Esophagus (tissue), 2 donors: ENCODE data around the gene TBC1D8. TPM values are rescaled to one million over a fixed set of nuclear protein-coding genes. Genes with fewer than 3 reads are reported as not detected.
"Not testable (repeated sequence)": the region's sequence is repeated elsewhere in the genome, so short reads cannot be mapped to it uniquely, and the experiment has no call there.

ENCODE experiments used
- H3K27ac ChIP-seq, 2 donors: one replicate each; pipeline ENCODE4 v1.5.1; 2013; ENCODE audit warnings: low read depth in 2 of 2, mild to moderate bottlenecking in 2 of 2, inconsistent platforms in 1 of 2, low read length in 1 of 2, moderate library complexity in 1 of 2
- H3K27me3 ChIP-seq, 2 donors: one replicate each; pipeline ENCODE4 v1.6.1; 2013; ENCODE audit warnings: low read length in 2 of 2, control low read depth in 1 of 2, mild to moderate bottlenecking in 1 of 2; ENCODE audit not compliant: insufficient read depth in 2 of 2, control insufficient read depth in 1 of 2
- H3K36me3 ChIP-seq, 2 donors: one replicate each; pipeline ENCODE4 v1.6.1; 2013; ENCODE audit warnings: low read length in 1 of 2; ENCODE audit not compliant: control insufficient read depth in 2 of 2, insufficient read depth in 2 of 2
- H3K4me1 ChIP-seq, 2 donors: one replicate each; pipeline ENCODE4 v1.6.1; 2013; ENCODE audit warnings: low read length in 1 of 2; ENCODE audit not compliant: control insufficient read depth in 2 of 2, insufficient read depth in 2 of 2
- H3K4me3 ChIP-seq, 2 donors: one replicate each; pipeline ENCODE4 v1.5.1; 2013; ENCODE audit warnings: low read length in 2 of 2, mild to moderate bottlenecking in 2 of 2, low read depth in 1 of 2, moderate library complexity in 1 of 2
- H3K9me3 ChIP-seq, 2 donors: one replicate each; pipeline ENCODE4 v1.6.1; 2013; ENCODE audit warnings: mild to moderate bottlenecking in 2 of 2, low read depth in 1 of 2, low read length in 1 of 2, moderate library complexity in 1 of 2; ENCODE audit not compliant: control insufficient read depth in 2 of 2, insufficient read depth in 1 of 2
- WGBS, 2 donors: extraction: QIAGEN DNeasy Blood & Tissue Kit; methylation state at CpG; one replicate each; pipeline ENCODE4 v1.1.7; 2013; 5-methylcytosine and 5-hydroxymethylcytosine counted together
- polyA plus RNA-seq, 2 donors: library from polyadenylated mRNA; stranded (reverse); fragments of 200-250 nt; gene quantifications; one replicate each; pipeline ENCODE4 v1.2.3, GENCODE V29; 2013
- donor health status: healthy with polysubstance abuse.
- donor health status: Bipolar disorder and iron deficiency.

TBC1D8 gene
- polyA plus RNA-seq, 2 donors, result 13.3 to 19.4 TPM

GRCh38 chr2:101058386-101058785 is 92.8 kb downstream of the TBC1D8 start:
- Histone ChIP-seq H3K4me1 (no peaks in the 10 kb centered on the region), H3K36me3 (peaks cover 8 to 10% of the 10 kb centered on the region in 2 donors), H3K9me3 (no peaks in the 10 kb centered on the region), H3K27me3 (no peaks in the 10 kb centered on the region), H3K4me3 (no peak overlapping the region), H3K27ac (no peak overlapping the region)
- WGBS, 2 donors, result 93% methylated on average over 3 of the region's 3 CpGs

DNA sequence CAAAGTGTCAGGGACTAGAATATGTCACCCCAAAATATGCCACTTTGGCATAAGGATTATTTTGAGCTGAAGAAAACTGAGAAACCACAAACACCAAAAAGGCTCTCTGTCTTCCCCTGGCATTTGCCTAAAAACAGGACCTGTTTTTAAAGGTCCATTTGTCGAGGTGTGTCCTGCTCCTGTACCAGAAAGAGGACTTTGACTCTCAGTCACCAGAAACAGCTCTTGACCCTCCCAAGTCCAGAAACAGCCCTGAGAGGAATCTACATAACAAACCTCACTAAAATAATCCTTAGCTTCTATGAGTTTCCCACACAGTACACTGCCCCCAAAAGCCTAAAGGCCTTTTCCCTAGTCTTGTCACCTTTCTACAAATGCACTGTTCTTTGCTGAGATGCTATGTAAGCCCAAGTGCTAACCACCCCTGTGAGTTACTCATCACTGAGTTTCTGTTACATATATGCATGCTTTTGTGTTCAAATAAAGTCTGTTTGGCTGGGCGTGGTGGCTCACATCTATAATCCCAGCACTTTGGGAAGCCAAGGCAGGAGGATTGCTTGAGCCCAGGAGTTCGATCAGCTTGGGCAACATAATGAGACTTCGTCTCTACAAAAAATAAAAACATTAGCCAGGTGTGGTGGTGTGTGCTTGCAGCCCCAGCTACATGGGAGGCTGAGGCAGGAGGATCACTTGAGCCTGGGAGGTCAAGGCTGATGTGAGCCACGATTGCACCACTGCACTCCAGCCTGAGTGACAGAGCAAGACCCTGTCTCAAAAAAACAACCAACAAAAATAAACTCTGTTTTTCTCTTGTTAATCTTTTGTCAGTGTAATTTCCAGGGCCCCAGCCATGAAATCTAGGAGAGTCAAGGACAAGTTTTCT is 93.9 kb downstream of the TBC1D8 start:
- Histone ChIP-seq H3K4me3 (no peak overlapping the region), H3K27me3 (no peaks in the 10 kb centered on the region), H3K27ac (no peak overlapping the region), H3K4me1 (no peaks in the 10 kb centered on the region), H3K36me3 (peaks cover 8 to 10% of the 10 kb centered on the region in 2 donors), H3K9me3 (no peaks in the 10 kb centered on the region)
- 78 to 84% methylated on average over 5 of the region's 5 CpGs for WGBS, 2 donors

GRCh38 chr2:101053117-101053516 is 98.1 kb downstream of the TBC1D8 start:
- Histone ChIP-seq H3K9me3 (no peaks in the 10 kb centered on the region), H3K4me1 (peaks cover 0 to 2% of the 10 kb centered on the region in 2 donors), H3K27me3 (no peaks in the 10 kb centered on the region), H3K27ac (peak overlapping the region in 1 of 2 donors; percentile 10), H3K36me3 (peaks cover 8 to 10% of the 10 kb centered on the region in 2 donors), H3K4me3 (no peak overlapping the region)
- WGBS, 2 donors, result 63 to 69% methylated on average over 3 of the region's 3 CpGs

DNA sequence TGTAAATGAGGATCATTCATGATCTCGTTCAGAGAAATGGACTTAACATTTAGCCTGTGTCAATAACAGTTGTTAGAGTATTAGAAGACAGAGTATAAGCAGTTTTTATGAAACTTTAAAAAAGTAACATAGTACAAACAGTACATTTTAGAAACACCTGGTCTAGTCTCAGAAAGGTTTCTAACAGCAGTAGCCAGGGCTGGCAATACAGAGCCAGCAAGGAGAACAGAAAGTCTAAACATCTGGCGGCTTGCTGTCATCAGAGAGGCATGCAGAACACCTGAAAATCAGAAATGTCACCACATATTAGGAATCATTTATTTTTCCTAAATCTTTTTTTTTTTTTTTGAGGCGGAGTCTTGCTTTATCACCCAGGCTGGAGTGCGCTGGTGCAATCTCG is 99.0 kb downstream of the TBC1D8 start:
- Histone ChIP-seq H3K9me3 (no peaks in the 10 kb centered on the region), H3K36me3 (peaks cover 8 to 9% of the 10 kb centered on the region in 2 donors), H3K27me3 (no peaks in the 10 kb centered on the region), H3K4me1 (peaks cover 2 to 9% of the 10 kb centered on the region in 2 donors), H3K27ac (no peak overlapping the region), H3K4me3 (no peak overlapping the region)
- WGBS, 2 donors, result 94 to 95% methylated on average over 4 to 5 of the region's 5 CpGs

- not testable (repeated sequence) for H3K4me3 ChIP-seq, H3K36me3 ChIP-seq, H3K27ac ChIP-seq, H3K9me3 ChIP-seq, H3K27me3 ChIP-seq
- H3K4me1 ChIP-seq, result peaks cover 2 to 11% of the 10 kb centered on the region in 2 donors
- WGBS, 2 donors, result 96 to 98% methylated on average over 6 of the region's 6 CpGs
These were observed 100.3 kb downstream of the TBC1D8 start for GRCh38 chr2:101050886-101051285.

DNA sequence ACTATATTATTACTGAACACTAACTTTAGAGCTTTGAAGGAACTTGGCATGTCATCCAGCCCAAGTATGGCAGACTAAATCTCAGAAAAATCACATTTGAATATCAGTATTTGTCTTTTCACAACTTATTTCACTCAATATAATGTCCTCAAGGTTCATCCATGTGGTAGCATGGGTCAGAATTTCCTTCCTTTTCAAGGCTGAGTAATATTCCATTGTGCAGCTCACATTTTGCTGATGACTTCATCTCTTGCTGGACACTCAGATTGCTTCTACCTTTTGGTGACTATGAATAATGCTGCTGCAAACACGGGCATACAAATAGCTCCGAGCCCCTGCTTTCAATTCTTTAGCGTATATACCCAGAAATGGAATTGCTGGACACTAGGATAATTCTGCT is 102.4 kb downstream of the TBC1D8 start:
- no peaks in the 10 kb centered on the region for H3K27me3 ChIP-seq
- no peaks in the 10 kb centered on the region for H3K9me3 ChIP-seq
- no peak overlapping the region for H3K4me3 ChIP-seq
- WGBS, 2 donors, result 66 to 82% methylated on average over 3 of the region's 3 CpGs
- H3K27ac ChIP-seq, result no peak overlapping the region
- peaks cover 0 to 3% of the 10 kb centered on the region in 2 donors for H3K36me3 ChIP-seq
- H3K4me1 ChIP-seq, result peaks cover 4 to 13% of the 10 kb centered on the region in 2 donors

DNA sequence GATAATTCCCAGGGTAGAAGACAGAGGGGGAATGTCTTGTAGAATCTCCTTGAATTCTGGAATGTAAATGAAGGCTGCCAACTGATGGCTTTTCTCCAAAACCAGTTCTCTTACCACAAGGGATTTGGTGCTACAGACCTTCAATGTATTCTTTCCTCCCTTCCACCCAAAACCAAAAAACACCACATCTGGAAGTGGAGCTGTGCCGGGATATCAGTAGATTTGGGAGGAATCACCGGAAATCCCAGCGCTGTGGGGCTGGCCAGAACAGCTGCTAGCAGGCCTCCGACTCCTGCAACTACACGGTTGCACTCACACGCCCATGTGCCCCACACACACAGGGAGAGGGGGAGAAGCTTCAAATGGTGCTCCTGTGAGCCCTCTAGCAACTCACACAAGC is 103.4 kb downstream of the TBC1D8 start:
- Histone ChIP-seq H3K27ac (peak overlapping the region; percentile 42 to 74), H3K4me3 (no peak overlapping the region), H3K9me3 (no peaks in the 10 kb centered on the region), H3K4me1 (peaks cover 4 to 13% of the 10 kb centered on the region in 2 donors), H3K36me3 (no peaks in the 10 kb centered on the region), H3K27me3 (no peaks in the 10 kb centered on the region)
- 46 to 49% methylated on average over 6 of the region's 6 CpGs for WGBS, 2 donors

- no peaks in the 10 kb centered on the region for H3K27me3 ChIP-seq
- no peaks in the 10 kb centered on the region for H3K36me3 ChIP-seq
- H3K4me3 ChIP-seq, result no peak overlapping the region
- H3K9me3 ChIP-seq, result no peaks in the 10 kb centered on the region
- peaks cover 4 to 13% of the 10 kb centered on the region in 2 donors for H3K4me1 ChIP-seq
- peak overlapping the region; percentile 42 to 74 for H3K27ac ChIP-seq
- 49 to 56% methylated on average over 12 of the region's 12 CpGs for WGBS, 2 donors
These were observed 104.0 kb downstream of the TBC1D8 start for GRCh38 chr2:101047075-101047766.

DNA sequence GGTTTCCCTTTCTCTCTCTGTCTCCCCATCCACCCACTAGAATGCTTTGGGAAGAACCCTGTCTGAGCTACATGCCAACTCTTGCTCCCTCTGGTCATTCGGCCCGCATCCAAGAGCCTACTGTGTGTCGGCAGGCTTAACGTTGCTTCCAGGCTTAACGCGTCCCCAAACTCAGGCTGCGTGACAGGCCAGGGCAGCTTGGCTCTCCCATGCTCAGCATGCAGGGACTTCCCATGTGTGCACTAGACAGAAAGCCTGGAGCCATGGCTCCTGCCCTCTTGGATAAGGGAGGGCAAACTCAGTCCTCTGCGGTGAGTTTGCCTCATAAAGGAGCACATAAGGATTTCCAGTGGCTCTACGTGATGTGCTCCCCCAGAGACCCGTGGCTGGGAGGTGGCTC is 105.9 kb downstream of the TBC1D8 start:
- no peaks in the 10 kb centered on the region for H3K27me3 ChIP-seq
- no peaks in the 10 kb centered on the region for H3K9me3 ChIP-seq
- no peaks in the 10 kb centered on the region for H3K36me3 ChIP-seq
- no peak overlapping the region for H3K4me3 ChIP-seq
- H3K4me1 ChIP-seq, result peaks cover 4 to 13% of the 10 kb centered on the region in 2 donors
- H3K27ac ChIP-seq, result no peak overlapping the region
- WGBS, 2 donors, result 73 to 79% methylated on average over 10 of the region's 10 CpGs
